Activated CD4-positive, alpha-beta T cell treated with anti-CD3 and anti-CD28 coated beads for 48 hours (primary cell): Measurements from ENCODE around the gene GNG11.
"Not testable (repeated sequence)": the region's sequence is repeated elsewhere in the genome, so short reads cannot be mapped to it uniquely, and the experiment has no call there.

Experiments
- DNase-seq: peaks from one replicate; pipeline ENCODE4 v3.0.0-alpha.2; 2020

GNG11 gene

GRCh38 chr7:93911661-93912060 is 9.9 kb upstream of the GNG11 start:
- not testable (repeated sequence) for DNase-seq

GRCh38 chr7:93913197-93913596 is 8.3 kb upstream of the GNG11 start:
- no peak for DNase-seq

GRCh38 chr7:93914581-93915066 is 6.9 kb upstream of the GNG11 start:
- no peak for DNase-seq

- DNase-seq = not testable (repeated sequence)
These were observed 6.2 kb upstream of the GNG11 start for GRCh38 chr7:93915206-93915842.

DNA sequence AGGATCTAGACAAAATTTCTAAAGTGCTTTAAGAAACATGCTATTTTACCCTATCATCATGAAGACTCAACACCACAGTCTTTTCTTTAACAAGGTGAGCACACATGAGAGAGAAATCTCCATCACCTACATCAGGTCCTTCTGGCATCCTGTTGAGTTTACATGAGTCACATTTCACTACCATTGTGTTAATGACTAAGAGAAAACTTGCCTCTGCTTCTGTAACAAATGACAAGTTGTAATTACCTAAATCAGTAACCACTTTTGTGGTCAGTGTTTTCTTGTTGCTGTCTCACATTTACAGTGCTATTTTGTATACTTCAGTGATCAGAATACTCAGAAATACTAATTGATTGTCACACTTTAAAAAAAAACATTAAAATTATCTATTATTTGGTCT is 5.6 kb upstream of the GNG11 start:
- not testable (repeated sequence) for DNase-seq

DNA sequence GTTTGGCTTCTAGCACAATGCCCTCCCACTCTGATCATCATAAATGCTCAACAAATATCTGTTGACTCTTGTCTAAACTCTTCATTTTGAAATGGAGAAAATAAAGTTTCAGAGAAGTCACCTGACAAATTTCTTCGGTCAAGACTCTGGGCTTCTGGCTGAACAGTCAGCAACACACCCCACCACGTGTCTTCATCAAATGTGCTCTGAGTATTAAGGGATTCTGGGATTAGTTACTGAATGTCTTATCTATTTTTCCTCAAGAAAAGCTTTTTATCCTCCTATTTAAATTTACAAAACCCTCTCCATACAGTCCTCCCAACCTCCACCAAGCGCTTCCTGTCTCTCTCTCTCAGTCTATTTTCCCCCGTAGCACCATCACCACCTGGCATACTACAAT is 5.2 kb upstream of the GNG11 start:
- not testable (repeated sequence) for DNase-seq

DNA sequence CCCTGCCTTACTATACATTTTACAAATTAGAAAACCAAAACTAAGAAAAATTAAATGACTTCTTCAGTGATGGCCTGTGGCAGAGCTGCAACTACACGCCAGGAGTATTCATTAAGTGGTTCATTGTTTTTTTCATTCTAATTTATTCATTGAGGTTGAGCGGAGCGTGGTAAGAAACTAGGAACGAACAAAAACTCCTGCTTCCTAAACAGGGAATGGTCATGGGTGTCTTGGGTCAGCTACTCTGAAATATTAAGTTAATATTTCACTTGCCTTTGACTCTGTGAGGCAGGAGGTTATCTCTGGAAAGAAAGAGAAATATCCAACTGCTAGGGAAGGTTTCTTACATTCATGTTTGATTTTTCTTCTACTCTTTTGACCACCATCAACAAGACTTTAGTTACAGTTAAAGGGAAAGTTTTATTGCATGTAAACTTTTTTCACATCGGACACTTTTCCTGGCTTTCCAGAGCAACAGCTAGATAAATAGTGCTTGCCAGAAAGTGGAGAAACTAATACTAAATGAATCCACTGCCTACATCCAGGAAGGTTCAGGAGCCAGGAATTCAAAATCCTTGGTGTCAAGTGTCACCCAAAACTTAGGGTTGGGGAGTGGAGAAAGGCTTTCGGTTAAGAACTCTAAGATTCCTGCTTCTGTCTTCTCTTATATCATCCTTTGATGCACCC is 896 bp upstream of the GNG11 start:
- DNase-seq = no peak

DNA sequence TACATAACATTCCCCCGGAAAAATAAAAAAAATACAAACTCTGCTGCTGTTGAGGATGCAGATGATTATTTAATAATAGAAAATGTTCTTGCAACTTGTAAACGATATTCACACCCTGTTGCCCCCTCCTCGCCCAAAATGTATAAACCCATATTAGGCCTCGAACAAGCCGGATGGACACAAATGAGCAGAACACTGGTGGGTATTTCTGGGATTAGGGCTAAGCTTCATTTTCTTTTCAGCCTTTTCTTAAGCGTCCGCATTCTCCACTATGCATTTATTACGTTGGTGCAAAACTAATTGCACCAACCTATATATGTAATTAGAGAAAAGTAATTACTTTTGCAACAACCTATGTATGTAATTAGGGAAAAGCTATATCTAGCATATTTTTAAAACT is 349 bp upstream of the GNG11 start:
- DNase-seq = no peak

GRCh38 chr7:93923296-93923695 is 1.8 kb downstream of the GNG11 start:
- no peak for DNase-seq

- DNase-seq = no peak
These were observed 2.4 kb downstream of the GNG11 start for GRCh38 chr7:93923942-93924341.

GRCh38 chr7:93926800-93927199 is 5.3 kb downstream of the GNG11 start:
- DNase-seq = no peak

DNA sequence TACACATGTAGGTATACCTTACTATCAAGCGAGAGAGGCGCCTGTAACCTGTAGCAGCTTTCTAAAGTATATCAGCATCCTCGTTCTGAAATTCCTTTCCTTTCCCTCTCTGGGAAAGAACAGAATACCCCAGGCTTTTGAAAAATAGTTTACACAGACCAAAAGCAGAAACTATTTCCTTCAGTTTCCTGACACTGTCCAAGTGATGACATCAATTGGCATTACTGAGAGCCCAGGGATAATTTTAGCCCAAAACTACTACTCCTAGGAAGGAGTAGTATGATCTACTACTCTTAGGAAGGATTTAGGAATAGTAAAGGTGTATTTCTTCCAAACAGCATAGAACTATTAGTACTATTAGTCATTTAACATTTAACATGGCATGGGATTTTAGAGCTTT is 6.0 kb downstream of the GNG11 start:
- no peak for DNase-seq

DNA sequence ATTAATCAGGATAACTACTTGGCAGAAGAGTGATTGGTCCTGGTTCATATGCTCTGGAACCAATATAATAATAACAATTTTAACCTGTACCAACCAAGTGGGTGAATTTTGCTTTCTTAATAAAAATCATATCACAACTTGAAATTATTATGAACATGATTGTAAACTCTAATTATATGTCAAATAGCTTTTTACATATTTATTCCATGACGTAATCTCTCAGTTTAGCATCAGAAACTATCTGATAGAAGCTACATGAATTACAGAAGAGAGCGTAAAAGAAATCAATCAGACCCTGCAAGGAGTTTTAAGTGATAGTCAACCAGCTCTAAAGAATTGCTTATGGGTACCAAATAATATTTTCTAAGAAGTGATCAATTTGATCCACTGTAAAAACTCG is 10.1 kb downstream of the GNG11 start:
- no peak for DNase-seq

DNA sequence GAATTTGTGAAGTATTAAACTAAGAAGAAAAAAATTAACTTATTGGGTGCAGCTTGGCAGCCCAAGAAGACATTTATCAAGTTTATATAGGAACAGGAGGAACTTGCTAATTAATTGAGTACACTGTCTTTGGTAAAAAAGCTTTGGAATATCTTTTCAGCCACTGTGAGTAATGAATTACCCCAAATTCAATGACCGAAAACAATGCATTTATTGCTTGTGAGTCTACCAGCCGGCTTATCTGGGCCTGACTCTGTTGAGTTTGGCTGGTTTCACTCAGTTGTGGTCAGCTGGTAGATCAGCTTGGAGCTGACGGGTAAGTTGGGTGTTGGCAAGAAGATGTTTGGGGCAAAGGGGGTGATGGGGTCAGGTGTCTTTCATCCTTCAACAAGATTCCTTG is 11.6 kb downstream of the GNG11 start:
- DNase-seq = no peak

DNA sequence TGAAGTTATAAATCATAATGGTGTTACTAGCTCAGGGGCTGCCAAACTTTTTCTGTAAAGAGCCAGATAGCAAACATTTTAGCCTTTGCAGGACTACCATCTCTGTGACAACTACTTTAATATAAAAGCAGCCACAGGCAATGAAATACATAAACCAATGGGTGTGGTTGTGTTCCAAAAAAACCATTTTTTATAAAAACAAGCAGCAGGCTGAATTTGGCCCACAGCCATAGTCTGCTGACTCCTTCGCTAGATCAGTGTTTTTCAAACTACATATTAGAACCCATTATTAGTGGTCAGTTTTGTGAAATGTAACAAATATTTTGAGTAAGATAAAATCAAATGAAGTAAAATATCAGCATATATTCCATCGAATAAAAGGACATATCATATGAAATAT is 13.6 kb downstream of the GNG11 start:
- DNase-seq = no peak

DNA sequence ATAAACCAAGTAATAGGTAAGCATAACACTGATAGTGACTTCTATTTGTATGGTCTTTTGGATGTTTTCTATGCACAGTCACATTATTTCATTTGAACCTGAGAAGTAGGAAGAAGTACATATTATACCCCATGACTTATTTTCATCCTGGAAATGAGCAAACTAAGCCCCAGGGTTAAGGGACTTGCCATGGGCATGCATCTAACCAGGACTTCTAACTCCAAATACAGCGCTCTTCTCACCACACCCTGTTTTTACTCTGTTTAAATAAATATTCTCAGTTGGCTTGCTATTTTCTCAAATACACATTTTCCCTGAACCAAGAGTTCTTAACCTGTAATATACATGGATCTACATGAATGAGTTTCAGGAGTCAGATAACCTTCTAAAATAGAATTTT is 16.3 kb downstream of the GNG11 start:
- DNase-seq = no peak

GRCh38 chr7:93938293-93938692 is 16.8 kb downstream of the GNG11 start:
- DNase-seq = no peak

DNA sequence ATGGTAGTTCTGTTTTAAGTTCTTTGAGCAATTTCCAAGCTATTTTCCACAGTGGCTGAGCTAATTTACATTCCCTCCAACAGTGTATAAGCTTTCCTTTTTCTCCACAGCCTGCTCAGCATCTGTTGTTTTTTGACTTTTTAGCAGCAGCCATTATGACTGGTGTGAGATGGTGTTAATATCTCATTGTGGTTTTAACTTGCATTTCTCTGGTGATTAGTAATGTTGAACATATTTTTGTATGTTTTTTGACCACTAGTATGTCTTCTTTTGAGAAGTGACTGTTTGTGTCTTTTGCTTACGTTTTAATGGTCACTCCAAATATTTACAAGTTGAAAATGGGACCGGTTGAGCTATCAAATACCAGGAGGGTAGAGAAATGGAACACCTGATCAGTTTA is 20.4 kb downstream of the GNG11 start:
- no peak for DNase-seq

DNA sequence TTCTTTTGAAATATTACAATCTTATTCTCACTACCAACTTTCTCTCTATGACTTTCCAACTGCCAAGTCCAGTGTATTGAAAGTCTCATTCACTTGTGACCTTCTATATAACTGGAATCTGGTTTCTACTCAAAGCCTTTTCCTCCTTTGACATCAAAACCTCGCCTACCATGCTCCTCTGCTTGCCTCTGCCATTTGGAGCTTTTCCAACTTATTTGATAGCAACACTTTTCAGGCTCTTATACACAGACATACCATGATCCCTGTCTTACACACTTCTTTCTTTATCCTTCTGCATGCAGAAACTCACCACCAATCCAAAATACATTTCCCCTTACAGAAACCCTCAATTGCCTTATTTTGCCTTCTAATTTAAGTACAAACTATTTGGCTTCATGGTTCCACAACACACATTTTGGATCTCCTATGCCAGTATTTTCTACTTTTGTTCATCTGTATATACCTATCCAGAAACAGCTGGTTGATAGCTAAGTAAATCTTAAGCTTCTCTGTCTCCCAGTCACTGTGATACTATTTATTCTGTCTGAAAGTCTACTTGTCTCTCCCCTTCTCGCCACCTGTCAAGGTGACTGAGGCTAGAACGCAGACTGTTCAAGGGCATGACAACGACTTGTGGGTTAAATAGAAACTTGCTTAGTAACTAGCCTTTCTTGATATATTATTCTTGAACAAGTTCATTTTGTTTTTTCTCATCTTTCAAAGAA is 22.4 kb downstream of the GNG11 start:
- no peak for DNase-seq

- DNase-seq = no peak
These were observed 23.1 kb downstream of the GNG11 start for GRCh38 chr7:93944673-93945072.

- DNase-seq = no peak
These were observed 23.5 kb downstream of the GNG11 start for GRCh38 chr7:93945083-93945482.

- DNase-seq = no peak
These were observed 24.4 kb downstream of the GNG11 start for GRCh38 chr7:93945756-93946535.

DNA sequence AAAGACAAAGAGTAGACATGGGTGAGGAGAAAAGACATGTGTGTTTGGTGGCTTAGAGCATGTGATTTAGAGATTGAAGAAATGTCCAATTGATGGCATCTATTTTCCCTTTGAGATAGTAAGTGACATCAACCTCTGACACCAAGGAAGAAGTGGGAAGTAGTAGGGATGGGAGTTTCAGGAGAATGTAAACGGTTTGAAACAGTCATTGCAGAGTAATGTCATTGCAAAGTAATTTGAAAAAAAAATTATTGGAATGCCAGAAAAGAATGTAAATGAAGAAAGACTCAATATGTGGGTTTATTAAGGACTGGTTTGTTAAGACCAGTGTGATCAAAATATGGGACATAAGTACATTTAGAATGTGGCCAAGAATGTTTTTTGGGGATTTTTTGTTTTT is 26.6 kb downstream of the GNG11 start:
- no peak for DNase-seq
